GM21515 (cell line): Measurements from ENCODE around the gene ZNF888.
"Not testable (repeated sequence)": the region's sequence is repeated elsewhere in the genome, so short reads cannot be mapped to it uniquely, and the experiment has no call there.

Experiments used
- ATAC-seq: cut with Tn5 transposase; IDR thresholded peaks from one replicate; pipeline ENCODE4 v1.9.1; 2021; ENCODE audit not compliant: unreplicated experiment

ZNF888 gene

DNA sequence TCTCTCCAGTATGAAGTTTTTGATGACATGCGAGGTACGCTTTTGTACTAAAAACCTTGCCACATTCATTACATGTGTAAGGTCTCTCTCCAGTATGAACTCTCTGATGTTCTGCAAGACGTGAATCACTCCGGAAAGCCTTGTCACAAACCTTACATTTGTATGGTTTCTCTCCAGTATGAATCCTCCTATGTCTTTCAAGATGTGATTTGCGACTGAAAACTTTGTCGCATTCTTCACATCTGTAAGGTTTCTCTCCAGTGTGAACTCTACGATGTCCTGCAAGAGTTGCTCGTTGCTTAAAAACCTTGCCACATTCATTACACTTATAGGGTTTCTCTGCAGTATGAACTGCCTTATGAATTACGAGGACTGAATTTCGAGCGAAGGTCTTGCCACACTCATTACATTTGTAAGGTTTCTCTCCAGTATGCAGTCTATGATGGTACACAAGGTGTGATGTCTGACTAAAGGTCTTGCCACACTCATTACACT is 42.3 kb downstream of the ZNF888 start:
- ATAC-seq = no peak

GRCh38 chr19:52872996-52873395 is 50.2 kb downstream of the ZNF888 start:
- not testable (repeated sequence) for ATAC-seq

DNA sequence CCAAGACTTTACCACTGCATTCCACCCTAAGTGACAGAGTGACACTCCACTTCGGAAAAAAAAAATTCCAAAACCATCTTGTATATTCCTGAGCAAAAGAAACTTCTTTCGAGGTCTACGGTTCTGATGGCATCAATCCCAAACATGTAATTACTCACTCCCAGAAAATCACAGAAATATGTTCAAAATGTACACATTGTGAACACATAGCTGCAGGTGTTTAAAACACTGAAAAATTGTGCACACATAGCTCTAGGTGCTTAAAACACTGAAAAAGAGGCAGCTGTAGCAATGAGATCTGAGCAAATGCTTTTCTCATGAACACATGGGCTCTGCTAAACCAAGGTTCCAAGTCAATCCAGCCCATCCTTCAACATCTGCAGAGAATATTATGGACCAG is 51.8 kb downstream of the ZNF888 start:
- ATAC-seq = no peak

GRCh38 chr19:52868031-52868430 is 55.2 kb downstream of the ZNF888 start:
- not testable (repeated sequence) for ATAC-seq

GRCh38 chr19:52857378-52858191 is 65.6 kb downstream of the ZNF888 start, which contains the start of gene ZNF468:
Gene ZNF468 (minus strand): TSS chr19:52857619. CDS start chr19:52854272, 3,347 bp downstream.
- ATAC-seq = peak; percentile 96

DNA sequence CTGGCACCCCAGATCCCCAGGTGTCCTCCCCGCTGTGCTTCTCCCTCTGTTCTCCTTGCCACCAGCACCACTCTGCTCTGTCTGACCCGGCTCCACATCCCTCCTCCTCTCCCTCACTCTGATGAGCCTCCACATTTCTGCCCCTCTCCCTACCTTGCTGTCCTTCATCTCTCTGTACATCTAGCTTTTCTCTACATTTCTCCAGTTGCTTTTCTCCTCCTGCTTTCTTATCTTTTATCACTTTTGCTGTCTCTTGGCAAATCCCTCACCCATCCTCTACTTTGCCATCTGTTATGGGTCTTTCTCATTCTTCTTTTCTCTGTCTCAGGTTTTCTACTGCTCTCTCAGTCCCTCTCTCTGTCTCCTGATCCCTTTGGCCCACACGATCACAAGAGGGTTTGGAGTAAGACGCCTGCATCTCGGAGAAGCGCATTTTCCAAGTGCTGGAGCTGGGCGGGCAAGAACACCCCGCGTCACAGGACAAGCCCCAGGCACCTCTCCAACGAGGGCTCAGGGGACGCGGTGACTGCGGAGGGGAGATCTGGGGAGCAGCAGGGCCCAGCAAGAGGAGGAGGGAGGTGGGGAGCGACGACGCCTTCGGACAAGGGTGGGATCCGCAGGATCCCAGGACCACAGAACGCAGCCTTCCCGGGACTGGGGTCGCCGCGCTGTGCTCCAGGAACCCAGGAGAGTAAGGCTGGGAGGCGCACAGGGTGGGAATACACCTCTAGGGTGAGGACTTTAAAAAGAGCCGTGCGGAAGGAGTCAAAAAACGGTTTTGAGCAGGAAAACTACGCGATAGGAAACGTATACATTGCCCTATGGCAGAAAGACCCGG is 66.5 kb downstream of the ZNF888 start:
- peak; percentile 30 for ATAC-seq
